Embryonic facial prominence (tissue), 1 donor: ENCODE results near the gene HOXB6.

ENCODE experiments used
- DNase-seq: peaks from one replicate; pipeline ENCODE4 v3.0.0-alpha.2; 2016; ENCODE audit errors: extremely low spot score

Gene HOXB6

GRCh38 chr17:48621410-48622392, 16.9 kb upstream of the HOXB6 start:
- DNase-seq: no peak

- DNase-seq: no peak
Measured at GRCh38 chr17:48620461-48621139, 15.8 kb upstream of the HOXB6 start.

GRCh38 chr17:48619826-48620449, 15.2 kb upstream of the HOXB6 start:
- DNase-seq: no peak

GRCh38 chr17:48618256-48618896, 13.6 kb upstream of the HOXB6 start:
- peak; percentile 55 for DNase-seq

GRCh38 chr17:48617471-48618255, 12.9 kb upstream of the HOXB6 start:
- DNase-seq: no peak

GRCh38 chr17:48616717-48617470, 12.1 kb upstream of the HOXB6 start:
- no peak for DNase-seq

GRCh38 chr17:48615963-48616716, 11.4 kb upstream of the HOXB6 start:
- no peak for DNase-seq

GRCh38 chr17:48615047-48615962, 10.5 kb upstream of the HOXB6 start, which contains the start of gene HOXB8:
Gene HOXB8, minus strand, starts transcription at chr17:48615292. Its CDS starts 588 bp downstream, at chr17:48614704.
- no peak for DNase-seq

GRCh38 chr17:48613862-48614694, 9.3 kb upstream of the HOXB6 start:
- no peak for DNase-seq

- no peak for DNase-seq
Measured at GRCh38 chr17:48612854-48613691, 8.3 kb upstream of the HOXB6 start.

GRCh38 chr17:48612456-48612853, 7.7 kb upstream of the HOXB6 start:
- no peak for DNase-seq

GRCh38 chr17:48611681-48612455, 7.1 kb upstream of the HOXB6 start:
- DNase-seq: no peak

- no peak for DNase-seq
Measured at GRCh38 chr17:48611213-48611612, 6.4 kb upstream of the HOXB6 start.

- DNase-seq: no peak
Measured at GRCh38 chr17:48610282-48611211, 5.8 kb upstream of the HOXB6 start, which contains the start of gene HOXB7. Gene HOXB7, minus strand, starts transcription at chr17:48611017. Its CDS starts 99 bp downstream, at chr17:48610918.
